ENCODE results near the gene HDC.

Gene HDC, protein sequence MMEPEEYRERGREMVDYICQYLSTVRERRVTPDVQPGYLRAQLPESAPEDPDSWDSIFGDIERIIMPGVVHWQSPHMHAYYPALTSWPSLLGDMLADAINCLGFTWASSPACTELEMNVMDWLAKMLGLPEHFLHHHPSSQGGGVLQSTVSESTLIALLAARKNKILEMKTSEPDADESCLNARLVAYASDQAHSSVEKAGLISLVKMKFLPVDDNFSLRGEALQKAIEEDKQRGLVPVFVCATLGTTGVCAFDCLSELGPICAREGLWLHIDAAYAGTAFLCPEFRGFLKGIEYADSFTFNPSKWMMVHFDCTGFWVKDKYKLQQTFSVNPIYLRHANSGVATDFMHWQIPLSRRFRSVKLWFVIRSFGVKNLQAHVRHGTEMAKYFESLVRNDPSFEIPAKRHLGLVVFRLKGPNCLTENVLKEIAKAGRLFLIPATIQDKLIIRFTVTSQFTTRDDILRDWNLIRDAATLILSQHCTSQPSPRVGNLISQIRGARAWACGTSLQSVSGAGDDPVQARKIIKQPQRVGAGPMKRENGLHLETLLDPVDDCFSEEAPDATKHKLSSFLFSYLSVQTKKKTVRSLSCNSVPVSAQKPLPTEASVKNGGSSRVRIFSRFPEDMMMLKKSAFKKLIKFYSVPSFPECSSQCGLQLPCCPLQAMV

DNA sequence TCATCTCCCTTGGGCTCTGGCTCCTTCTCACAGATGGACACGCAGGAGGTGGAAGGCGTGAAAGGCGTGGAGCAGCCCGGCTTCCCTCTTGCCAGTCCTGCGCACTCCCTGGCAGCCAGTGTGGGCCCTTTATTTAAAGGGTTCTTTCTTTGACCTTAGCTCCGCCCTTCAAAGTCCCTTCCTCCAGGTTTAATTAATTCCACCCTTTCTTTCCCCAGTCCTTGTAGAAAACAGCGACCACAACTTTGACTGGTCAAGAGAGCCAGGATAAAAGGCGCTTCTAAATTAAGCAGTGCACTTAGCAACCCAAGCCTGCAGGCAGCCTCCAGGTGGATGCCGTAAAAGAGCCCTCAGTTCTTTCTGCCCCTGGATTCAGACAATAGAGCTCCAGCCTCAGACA, at the start of gene HDC:
HDC (minus strand) TSS at position 107 of the 400 bp plus-strand sequence; CDS start at position 4, 103 bp downstream.
- DNase-seq: no peak

DNA sequence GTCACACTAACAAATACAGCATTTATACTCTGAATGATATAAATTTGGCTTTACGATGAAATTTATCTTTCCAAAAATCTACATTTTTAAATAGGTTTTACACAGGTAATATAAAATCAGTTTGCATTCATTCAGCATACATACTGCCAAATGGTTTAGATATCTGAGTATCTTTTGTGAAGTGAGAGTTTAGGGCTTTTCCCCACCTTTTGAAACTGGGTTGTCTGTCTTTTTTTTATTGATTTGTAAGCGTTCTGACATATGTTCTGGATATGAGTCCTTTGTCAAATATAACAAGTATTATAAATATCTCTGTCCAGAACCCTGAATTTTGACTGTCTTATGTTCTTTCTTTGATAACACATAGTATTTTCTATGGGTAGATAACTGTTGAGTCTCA, 47.1 kb upstream of the HDC start:
- no peak for DNase-seq

DNA sequence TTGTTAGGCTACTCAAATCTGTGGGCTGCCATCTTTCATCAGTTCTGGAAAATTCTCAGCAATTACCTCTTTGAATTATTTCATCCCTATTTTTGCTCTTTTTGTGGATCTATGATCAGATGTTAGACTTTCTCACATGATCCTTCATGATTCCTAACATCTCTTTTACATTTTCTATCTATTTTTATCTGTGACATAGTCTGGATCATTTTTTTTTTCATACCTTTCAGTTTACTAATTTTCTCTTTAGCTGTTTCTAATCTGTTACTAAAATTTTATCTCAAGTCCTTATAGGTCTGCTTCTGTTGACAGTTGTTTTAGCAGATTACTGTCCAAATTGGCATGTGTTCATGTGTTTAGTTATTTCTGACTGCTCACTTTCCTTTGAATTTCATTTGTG, 42.3 kb upstream of the HDC start:
- no peak for DNase-seq

DNA sequence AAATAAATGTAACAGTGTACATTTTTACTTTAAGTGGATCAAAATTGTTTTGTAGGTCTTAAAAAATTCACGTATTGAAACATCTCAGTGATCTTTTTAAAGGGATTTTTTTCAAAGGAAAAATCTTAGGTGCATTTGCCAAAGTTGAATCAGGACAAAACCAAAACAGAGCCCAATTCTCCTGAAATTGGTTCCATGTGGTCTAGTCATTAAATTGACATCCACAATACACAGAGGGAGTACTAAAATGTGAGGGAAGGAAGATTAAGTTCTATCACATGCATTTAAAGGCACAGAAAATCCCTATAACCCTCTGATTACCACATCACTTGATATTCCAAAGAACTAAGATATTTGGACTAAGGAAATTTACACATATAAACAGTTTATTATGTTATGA, 39.3 kb upstream of the HDC start:
- DNase-seq: no peak

DNA sequence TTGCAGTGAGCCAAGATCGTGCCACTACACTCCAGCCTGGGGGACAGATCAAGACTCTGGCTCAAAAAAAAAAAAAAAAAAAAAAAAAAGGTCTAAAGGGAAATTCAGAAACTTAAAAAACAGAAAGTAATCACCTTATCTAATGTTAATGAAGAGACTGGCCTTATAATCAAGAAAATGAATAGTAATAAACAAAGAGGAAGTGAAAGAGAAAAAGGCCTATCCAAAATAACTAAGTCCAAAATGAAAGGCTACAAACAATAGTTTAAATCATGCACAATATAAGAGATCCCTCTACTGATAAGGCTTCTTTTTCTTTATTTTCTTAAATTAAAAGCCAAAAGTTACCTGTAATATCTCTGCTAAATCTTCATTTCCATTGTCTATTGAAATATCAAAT, 37.1 kb upstream of the HDC start:
- DNase-seq: no peak

DNA sequence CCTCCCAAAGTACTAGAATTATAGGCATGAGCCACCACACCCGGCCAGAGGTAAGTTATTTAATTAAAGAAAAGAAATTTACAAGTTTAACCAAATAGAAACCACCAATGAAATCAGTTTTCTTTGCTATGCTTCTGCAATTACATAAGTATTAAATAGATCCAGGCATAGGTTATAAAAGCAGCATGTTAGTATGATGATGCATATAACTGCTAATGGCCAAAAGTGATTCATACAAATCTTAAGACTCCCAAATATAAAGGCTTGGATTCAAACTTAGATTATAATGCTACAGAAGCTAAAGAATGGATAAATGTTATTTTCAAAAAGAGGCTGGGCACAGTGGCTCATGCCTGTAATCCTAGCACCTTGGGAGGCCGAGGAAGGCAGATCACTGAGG, 32.8 kb upstream of the HDC start:
- DNase-seq: no peak

DNA sequence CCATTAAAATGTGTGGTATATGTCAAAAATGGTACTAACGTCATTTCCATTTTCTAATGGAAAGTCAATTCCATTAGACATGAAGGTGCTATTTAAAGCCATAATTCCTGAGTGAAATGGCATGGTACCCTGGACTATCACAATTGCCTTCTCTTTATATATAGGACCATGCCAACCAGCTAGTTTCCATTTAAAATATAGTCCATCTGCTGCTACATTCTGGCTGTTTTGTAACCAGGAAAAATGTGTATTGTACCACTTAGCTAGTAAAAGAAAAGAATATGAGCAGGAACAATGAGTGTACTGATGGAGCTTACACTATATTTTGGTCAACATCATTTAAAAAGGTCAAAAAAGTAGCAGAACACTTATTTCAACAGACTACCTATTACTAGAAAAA, 30.4 kb upstream of the HDC start:
- DNase-seq: no peak

DNA sequence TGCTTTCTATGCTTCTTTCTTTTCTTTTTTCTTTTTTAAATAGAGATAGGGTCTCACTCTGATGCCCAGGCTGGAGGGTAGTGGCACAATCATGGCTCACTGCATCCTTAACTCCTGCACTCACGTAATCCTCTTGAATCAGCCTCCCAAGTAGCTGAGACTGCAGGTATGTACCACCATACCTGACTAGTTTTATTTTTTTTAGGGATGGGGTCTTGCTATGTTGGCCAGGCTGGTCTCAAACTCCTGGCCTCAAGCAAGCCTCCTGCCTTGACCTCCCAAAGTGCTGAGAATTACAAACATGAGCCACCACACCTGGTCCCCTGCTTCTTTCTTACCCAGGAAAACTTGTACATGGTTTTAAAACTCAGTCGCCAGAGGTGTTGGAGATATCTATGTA, 24.2 kb upstream of the HDC start:
- DNase-seq: no peak

DNA sequence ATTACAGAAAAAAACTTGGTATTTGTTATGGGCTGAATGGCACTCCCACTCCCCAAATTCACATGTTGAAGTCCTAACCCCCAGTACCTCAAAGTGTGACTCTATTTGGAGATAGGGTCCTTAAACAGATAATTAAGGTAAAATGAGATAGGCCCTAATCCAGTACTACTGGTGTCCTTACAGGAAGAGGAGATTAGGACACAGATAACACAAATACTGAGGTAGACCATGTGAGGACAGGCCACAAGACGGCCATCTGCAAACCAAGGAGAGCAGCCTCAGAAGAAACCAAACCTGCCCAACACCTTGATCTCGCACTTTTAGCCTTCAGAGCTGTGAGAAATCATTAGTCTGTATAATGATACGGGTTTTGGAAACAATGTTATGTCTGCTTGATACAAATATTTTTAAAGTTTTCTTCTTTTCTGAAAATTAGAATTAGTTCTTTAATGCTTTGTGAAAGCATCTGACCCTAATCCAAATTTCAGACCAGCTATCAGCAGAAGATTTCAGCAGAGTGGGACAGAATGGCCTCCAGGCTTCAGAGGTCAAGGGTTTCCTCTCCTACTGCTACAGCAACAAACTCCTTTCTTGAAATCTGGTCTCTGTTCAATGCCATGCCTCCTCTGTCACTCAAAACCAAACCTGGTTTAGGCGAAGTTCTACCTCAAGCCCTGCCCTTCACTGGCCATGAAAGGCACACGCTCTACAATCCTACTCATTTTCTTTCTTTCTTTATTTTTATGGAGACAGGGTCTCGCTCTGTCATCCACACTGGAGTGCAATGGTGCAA, 22.0 kb upstream of the HDC start:
- no peak for DNase-seq

DNA sequence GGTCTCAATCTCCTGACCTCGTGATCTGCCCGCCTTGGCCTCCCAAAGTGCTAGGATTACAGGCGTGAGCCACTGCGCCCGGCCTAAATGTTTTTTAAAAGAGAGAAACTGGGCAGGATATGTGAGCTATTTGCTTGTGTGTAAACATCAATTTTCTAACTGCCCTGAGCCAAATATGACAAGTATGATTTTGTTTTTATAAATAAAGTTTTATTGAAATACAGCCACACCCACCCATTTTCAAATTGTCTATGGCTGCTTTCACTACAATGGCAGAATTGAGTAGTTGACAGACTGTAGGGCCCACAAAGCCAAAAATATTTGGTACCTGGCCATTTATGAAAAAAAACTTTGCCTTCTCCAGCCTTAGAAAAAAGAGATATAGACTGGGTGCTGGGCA, 15.9 kb upstream of the HDC start:
- DNase-seq: no peak

DNA sequence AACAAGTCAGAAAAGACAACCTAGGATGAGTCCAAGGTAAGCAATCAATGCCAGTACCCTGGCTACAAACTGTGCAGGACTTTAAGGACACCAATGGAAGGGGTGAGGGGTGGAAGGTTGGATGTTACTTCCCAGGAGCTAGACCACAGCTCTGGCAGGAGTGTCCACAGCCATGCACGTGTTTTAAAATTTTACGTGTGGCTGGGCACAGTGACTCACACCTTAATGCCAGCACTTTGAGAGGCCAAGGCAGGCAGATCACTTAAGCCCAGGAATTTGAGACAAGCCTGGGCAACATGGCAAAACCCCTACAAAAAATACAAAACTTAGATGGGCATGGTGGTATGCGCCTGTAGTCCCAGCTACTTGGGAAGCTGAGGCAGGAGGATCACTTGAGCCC, 14.7 kb upstream of the HDC start:
- DNase-seq: no peak

DNA sequence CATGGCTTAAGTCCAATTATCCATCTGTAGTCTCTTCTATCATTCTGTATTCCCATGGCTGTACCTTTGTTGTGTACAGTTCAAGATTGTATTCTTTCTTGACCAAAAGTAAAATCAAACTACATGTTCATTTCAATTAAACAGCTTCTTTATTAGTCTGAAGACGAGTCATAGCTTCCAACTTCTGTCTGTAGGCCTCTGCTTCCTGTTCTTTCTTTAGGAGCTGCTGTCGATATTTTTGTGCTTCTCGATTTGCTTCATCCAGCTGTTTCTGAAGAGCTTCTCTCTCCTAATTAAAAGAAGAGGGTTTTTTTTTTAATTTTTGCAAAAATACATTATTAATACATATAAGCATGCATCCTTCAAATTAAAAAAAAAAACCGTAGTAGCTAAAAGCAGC, 13.0 kb upstream of the HDC start:
- no peak for DNase-seq

DNA sequence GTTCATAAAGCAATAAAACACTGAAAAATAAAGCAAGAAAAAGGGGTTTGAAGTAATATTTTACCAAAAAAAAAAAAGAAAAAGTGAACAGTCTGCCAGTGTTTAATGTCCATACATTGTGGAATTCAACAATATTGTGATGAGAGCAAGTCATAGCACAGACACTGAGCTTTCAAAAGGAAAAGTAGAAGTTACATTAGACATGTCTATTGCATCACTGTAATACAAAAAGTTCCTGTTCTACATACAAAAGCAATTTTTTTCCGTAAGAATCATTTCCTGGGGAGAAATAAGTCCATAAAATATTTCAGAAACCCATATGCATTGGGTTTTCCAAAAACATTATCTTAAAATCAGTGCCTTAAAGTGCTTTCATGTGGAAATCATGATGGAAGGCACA, 11.8 kb upstream of the HDC start:
- DNase-seq: no peak

DNA sequence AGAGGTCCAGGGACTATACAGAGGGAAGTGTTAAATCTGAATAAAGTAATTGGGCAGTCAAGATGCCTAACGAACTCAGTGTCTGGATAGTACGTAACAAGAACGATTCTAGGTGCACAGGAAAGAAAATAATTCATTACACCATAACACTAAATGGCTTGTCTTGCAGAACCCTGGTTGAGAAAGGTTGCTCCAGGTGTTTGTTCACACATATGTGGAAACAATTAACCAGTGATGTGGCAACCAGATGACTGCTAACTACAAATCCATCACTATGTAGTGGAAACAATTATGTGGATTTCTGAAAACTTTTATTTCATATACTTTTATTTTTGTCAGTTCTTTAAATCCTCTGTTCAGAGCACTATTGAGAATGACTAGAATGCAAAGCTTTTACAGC, 10.4 kb upstream of the HDC start:
- DNase-seq: no peak

DNA sequence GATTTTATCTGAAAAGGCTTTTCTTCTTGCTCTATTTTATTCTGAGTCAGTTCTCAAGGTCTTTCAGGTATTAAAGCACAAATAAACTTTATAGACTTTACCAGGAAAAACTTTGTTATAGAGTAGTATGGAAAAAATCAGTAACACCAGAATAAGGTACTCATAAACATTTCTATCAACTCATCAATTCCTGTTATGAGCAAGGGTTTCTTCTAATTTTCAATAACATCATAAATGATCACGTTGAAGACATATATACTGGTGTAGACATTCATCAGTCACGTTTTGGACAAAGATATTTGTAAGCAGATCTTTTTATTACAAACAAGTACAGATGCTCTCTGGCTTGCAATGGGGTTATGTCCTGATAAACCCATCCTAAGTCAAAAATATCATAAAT, 9.6 kb upstream of the HDC start:
- DNase-seq: no peak

DNA sequence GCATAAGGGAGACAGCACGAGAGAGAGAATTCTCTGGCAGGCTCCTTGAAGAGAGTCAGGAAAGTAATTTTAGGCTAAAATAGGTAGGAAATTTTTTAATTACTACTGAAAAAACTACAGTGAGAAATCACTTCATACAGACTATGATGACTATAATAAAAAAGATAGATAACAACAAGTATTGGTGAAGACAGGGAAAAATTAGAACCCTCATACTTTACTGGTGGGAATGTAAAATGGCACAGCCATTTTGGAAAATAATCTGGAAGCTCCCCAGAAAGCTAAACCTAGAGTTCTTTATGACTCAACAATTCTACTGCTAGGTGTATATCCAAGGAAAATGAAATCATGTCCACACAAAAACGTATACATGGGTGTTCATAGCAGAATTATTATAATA, 2.1 kb upstream of the HDC start:
- no peak for DNase-seq

DNA sequence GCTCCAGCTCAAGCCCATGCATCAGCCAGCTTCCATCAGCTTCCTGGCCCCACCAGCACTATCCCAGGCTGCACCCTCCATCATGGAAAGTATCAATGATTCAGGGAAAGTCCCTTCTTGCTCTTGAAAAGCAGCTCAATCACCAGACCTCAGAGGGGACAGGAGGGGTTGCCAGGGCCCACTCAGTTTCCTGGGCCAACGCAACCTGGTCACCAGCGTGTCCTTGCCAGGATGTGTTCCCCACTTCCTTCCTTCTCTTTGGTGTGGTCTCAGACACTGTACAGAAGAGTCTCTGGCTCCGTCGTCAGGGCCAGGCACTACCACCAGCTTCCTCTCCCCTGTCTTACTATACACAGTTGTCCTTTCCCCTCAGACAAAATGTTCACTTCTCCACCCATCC, 3.0 kb downstream of the HDC start:
- DNase-seq: no peak

DNA sequence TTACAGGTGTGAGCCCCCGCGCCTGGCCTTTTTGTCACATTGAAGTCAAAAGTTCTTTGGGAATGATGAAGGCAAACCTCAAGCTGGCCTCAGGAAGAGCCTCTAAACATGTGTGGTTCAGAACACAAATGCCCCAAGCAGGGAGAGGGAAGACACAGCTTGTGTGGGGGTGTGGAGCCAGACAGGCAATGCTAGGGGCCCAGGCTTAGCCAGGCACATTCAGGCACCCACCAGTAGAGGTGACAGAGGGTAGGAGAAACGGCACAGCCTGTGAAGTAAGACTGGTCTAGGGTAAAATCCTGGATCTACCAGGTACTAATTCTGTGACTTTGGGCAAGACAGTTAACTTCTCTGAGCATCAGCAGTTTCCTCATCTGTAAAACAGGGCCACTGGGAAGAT, 3.5 kb downstream of the HDC start:
- DNase-seq: no peak

DNA sequence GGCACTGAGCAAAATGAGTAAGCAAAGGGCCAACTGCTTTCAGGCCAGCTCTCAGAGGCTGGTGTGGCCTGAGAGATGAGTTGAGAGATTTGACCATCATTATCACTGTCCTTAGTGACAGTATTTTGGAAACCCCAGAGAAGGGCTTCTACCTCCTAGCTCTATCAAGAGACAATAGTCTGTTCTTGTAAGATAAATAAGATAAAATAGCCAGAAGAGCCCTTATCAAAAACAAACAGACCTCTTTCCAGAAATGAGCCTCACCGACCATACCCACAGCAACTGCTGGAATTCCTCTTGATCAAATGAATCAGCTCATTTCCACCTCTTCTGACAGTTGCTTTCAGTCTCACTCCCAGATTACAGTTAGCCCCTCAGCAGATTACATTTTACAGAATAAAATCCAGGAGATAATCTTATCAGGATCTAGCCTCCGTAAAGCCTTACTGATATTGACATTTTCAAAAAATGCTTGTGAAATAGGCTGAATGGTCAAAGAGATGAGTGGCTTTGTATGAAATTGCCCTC, 4.5 kb downstream of the HDC start:
- DNase-seq: no peak

DNA sequence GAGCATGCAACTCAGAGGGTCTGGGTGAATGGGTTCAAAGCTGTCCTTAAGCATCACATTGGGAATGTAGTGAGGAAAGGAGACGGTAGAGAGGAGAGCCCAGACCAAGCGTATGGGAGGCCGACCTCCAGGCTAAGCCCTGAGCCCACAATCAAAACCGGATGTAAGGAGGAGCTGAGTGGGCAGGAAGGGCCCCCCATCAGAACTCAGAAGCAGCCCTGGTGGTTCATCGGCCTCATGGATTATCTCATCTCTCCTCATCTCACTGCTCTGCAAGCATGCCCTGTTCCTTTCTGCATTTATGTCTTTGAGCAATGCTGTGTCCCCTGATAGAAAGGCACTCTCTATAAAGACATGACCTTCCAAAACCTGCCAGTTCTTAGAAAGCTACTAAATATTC, 6.2 kb downstream of the HDC start:
- no peak for DNase-seq

DNA sequence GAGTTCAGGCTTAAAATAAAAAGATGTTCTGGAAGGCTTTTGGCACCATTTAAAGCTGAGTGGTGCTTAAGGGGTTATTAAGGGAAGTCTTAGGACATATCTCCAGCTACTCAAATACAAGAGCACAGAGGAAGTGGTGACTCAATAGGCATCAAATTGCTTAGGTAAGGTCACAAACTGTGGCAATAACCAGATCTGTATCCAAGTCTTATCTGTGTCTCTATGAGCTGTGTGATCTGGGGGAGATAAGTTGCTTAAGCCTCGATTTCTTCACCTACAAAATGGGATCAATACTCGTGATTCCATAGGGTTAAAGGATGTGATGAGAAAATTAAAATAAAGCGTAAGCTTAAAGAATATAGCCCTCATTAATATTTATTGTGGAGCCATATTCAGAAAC, 7.6 kb downstream of the HDC start:
- DNase-seq: peak; percentile 47

DNA sequence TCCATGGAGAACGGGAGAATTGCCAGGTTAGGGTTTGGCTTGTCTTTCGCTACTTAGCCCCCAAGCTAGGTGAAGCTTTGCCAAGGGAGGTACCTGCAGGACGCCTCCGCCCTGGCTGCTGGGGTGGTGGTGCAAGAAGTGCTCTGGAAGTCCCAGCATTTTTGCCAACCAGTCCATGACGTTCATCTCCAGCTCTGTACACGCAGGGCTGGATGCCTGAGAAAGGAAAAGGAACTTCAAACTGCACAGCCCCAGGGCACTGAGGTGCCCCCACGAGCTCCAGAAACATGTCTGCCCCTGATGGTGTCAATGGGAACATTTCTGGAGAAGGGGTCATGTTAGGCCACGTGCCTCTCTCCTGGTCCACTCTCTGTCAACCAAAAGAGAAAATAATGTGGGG, 8.2 kb downstream of the HDC start:
- DNase-seq: no peak

DNA sequence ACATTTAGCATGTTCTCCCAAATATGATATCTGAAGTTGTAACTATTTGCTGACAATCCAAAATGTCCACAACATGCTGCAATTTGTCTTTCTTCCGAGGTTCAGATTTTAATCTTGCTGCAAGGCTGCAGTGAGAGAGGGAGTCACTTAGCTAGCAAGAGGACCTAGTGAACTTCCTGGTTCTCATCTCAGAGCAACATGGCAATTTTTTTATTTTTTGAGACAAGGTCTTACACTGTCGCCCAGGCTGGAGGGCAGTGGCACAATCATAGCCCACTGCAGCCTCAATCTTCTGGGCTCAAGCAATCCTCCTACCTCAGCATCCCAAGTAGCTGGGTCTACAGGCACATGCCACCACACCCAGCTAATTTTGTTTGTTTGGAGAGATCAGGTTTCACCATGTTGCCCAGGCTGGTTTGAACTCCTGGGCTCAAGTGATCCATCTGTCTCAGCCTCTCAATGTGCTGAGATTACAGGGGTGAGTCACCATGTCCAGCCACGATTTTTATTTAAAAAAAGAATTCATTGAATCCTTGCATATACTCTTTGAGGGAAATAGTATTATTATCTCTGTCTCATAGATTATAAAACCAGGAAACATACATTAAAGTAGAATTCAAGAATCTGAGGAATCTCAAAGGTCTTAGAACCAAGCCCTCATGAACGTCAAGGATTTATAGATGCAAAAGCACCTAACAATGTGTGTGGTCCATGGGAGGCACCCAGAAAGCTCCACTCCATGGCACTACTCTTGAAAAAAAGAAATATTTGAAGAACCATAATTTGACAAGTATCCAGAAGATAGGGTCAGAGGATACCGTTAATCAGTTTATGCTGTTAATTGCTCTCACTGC, 9.1 kb downstream of the HDC start:
- no peak for DNase-seq

All from SIG-M5 (cell line).